ENCODE results near the gene PRKAR2B. TPM values are rescaled to one million over a fixed set of nuclear protein-coding genes. Genes with fewer than 3 reads are reported as not detected.

Gene PRKAR2B
- total and polyA plus RNA-seq, 10 donors = 8.3 to 74.4 (median 38.9) TPM

DNA sequence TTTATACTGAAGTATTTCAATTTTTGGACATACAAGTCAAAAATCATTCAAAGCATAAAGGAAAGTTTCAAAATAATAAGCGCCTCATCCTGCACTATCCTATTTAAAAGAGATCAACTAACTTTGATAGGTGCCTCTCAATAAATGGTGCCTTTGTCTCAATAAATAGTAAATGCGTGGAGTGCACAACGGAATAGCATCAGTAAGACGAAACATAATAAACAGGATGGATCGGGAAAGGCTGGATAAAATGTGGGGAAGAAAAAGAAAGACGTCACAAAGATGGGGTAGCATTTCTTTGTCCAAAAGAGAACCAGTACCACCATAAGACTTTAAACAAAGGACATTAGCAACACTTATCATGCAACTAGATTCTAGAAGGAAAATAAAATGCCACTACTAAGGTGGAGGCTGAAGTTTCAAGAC, 571 bp upstream of the PRKAR2B start:
- Histone ChIP-seq H3K4me1 (peaks cover 0 to 27% (median 21%) of the 10 kb centered on the region in 6 donors), H3K9me3 (no peaks in the 10 kb centered on the region), H3K27me3 (replicated peaks in 1 of 7) (peaks cover 0 to 25% (median 0%) of the 10 kb centered on the region in 7 donors), H3K4me3 (peak overlapping the region; percentile 32 to 90 (median 78)), H3K27ac (peak overlapping the region in 7 of 8 donors; percentile 68 to 83 (median 75)), H3K36me3 (no peaks in the 10 kb centered on the region)
- intact Hi-C loops (cut with DNase I; ENCODE audit: low total_unique reads) = no loop called here
- TF ChIP-seq, protein P1, sequence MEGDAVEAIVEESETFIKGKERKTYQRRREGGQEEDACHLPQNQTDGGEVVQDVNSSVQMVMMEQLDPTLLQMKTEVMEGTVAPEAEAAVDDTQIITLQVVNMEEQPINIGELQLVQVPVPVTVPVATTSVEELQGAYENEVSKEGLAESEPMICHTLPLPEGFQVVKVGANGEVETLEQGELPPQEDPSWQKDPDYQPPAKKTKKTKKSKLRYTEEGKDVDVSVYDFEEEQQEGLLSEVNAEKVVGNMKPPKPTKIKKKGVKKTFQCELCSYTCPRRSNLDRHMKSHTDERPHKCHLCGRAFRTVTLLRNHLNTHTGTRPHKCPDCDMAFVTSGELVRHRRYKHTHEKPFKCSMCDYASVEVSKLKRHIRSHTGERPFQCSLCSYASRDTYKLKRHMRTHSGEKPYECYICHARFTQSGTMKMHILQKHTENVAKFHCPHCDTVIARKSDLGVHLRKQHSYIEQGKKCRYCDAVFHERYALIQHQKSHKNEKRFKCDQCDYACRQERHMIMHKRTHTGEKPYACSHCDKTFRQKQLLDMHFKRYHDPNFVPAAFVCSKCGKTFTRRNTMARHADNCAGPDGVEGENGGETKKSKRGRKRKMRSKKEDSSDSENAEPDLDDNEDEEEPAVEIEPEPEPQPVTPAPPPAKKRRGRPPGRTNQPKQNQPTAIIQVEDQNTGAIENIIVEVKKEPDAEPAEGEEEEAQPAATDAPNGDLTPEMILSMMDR (IDR thresholded peaks at IDR 0.05 in 8 of 11, conservative IDR thresholded peaks at IDR 0.05 in 3 of 11) = no peak
- TF ChIP-seq POLR2A (IDR thresholded peaks at IDR 0.05) (no peak), POLR2AphosphoS5 (IDR thresholded peaks at IDR 0.05) (no peak)
- DNase-seq = no peak
- 43 to 72% (median 67%) methylated on average over 6 of the region's 6 CpGs for WGBS, 5 donors

DNA sequence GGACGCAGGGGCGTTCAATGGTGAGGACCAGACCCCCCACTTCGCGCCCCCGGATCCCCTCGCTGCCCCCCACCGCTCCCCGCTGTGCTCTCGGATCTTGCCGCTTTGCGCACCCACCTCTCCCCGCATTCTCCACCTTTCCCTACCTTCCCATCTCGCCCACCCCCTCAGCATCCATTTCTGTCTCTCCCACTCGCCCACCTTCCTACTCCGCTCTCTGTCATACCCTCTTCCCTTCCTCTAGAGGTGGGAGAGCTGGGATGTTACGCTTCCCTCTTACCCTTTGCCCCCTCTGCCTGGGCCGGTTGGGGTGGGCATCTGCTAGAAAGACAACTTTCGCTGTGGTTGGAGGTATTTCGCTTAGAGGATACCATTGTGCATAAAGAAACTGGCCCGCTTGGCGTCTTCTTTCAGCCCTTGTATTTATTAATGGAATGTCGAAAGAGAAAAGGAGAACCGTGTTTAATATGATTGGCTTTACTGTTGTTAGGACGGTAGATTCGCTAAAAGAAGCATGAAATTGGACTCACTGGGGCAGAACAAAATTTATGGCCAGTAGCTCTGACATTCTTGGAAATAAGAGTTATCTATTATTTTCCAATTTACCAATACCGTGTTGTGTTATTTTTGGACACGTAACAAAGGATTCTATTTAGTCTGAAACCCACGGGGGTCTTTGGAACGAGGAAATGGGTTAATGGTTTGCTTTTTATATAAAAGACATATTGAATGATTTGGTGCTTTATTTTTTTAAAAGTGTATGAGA, 873 bp downstream of the PRKAR2B start:
- intact Hi-C loops (cut with DNase I; ENCODE audit: low total_unique reads) = no loop called here
- H3K9me3 ChIP-seq = no peaks in the 10 kb centered on the region
- peak overlapping the region; percentile 66 to 90 (median 78) for H3K4me3 ChIP-seq
- no peaks in the 10 kb centered on the region for H3K36me3 ChIP-seq
- TF ChIP-seq POLR2A (IDR thresholded peaks at IDR 0.05) (no peak), POLR2AphosphoS5 (IDR thresholded peaks at IDR 0.05) (no peak)
- TF ChIP-seq, protein P1 (IDR thresholded peaks at IDR 0.05 in 8 of 11, conservative IDR thresholded peaks at IDR 0.05 in 3 of 11) = no peak
- H3K27ac ChIP-seq = peak overlapping the region in 7 of 8 donors; percentile 62 to 79 (median 68)
- H3K27me3 ChIP-seq (replicated peaks in 1 of 7) = peaks cover 0 to 25% (median 0%) of the 10 kb centered on the region in 7 donors
- H3K4me1 ChIP-seq = peaks cover 0 to 27% (median 21%) of the 10 kb centered on the region in 6 donors
- no peak for DNase-seq
- WGBS, 5 donors = 4 to 6% (median 5%) methylated on average over 25 to 29 of the region's 29 CpGs

DNA sequence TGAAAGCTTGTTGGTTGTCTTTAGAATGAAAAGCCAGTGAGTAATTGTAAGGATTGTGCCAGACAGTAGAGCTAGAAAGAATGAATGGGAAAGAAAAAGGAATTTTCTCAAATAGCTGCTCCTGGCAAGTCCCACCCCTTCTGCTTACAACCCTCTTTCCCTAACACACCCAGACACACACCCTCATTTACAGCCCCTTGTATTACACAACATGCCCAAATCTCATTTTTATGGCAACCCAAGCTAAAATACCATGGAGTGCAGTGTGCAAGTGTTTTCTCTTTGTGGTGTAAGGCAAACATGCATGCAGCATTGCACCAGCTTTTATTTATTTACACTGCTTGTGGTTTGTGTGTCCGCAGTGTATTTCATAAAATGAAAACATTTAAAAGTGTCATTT, 1.5 kb downstream of the PRKAR2B start:
- intact Hi-C loops (cut with DNase I; ENCODE audit: low total_unique reads) = no loop called here
- no peaks in the 10 kb centered on the region for H3K9me3 ChIP-seq
- H3K27ac ChIP-seq = no peak overlapping the region
- H3K27me3 ChIP-seq (replicated peaks in 1 of 7) = peaks cover 0 to 25% (median 0%) of the 10 kb centered on the region in 7 donors
- DNase-seq = no peak
- H3K4me1 ChIP-seq = peaks cover 0 to 27% (median 22%) of the 10 kb centered on the region in 6 donors
- 31 to 61% (median 46%) methylated on average over 1 of the region's 1 CpG for WGBS, 5 donors
- peak overlapping the region in 7 of 8 donors; percentile 67 to 90 (median 78) for H3K4me3 ChIP-seq
- TF ChIP-seq, protein P1 (IDR thresholded peaks at IDR 0.05 in 8 of 11, conservative IDR thresholded peaks at IDR 0.05 in 3 of 11) = no peak
- TF ChIP-seq POLR2A (IDR thresholded peaks at IDR 0.05) (no peak), POLR2AphosphoS5 (IDR thresholded peaks at IDR 0.05) (no peak)
- H3K36me3 ChIP-seq = no peaks in the 10 kb centered on the region

Data from spleen (tissue), 11 donors.